ENCODE data around the gene APEX1.
"Not testable (repeated sequence)": the region's sequence is repeated elsewhere in the genome, so short reads cannot be mapped to it uniquely, and the experiment has no call there.

Gene APEX1

GRCh38 chr14:20501346-20501745 lies 46.3 kb downstream of the APEX1 start:
- DNase-seq = no peak
- H3K4me3 Mint-ChIP-seq = no peak overlapping the region
- H3K27ac Mint-ChIP-seq = no peak overlapping the region
- H3K27me3 Mint-ChIP-seq = no peaks in the 10 kb centered on the region
- H3K9me3 Mint-ChIP-seq = no peaks in the 10 kb centered on the region
- H3K36me3 Mint-ChIP-seq (ENCODE audit: low read depth) = no peaks in the 10 kb centered on the region
- peaks cover 12% of the 10 kb centered on the region for H3K4me1 Mint-ChIP-seq (ENCODE audit: low read depth)

- Mint-ChIP-seq H3K4me1 (ENCODE audit: low read depth) (peaks cover 8% of the 10 kb centered on the region), H3K36me3 (ENCODE audit: low read depth) (no peaks in the 10 kb centered on the region), H3K9me3 (no peaks in the 10 kb centered on the region), H3K27me3 (no peaks in the 10 kb centered on the region), H3K4me3 (no peak overlapping the region), H3K27ac (no peak overlapping the region)
- no peak for DNase-seq
Observed at GRCh38 chr14:20503898-20504297, 48.9 kb downstream of the APEX1 start.

GRCh38 chr14:20506276-20506675 lies 51.2 kb downstream of the APEX1 start:
- H3K9me3 Mint-ChIP-seq; H3K36me3 Mint-ChIP-seq (ENCODE audit: low read depth); H3K4me3 Mint-ChIP-seq; H3K4me1 Mint-ChIP-seq (ENCODE audit: low read depth); DNase-seq; H3K27me3 Mint-ChIP-seq; H3K27ac Mint-ChIP-seq: not testable (repeated sequence)

GRCh38 chr14:20506752-20507151 lies 51.7 kb downstream of the APEX1 start:
- H3K36me3 Mint-ChIP-seq (ENCODE audit: low read depth); DNase-seq; H3K27me3 Mint-ChIP-seq; H3K4me3 Mint-ChIP-seq; H3K4me1 Mint-ChIP-seq (ENCODE audit: low read depth); H3K9me3 Mint-ChIP-seq; H3K27ac Mint-ChIP-seq: not testable (repeated sequence)
